H1 (cell line): ENCODE results near the gene FKBP1A. TPM values are rescaled to one million over a fixed set of nuclear protein-coding genes. Genes with fewer than 3 reads are reported as not detected.

Source experiments
- CTCF ChIA-PET: fragments of 300-600 bp; sonication (Branson Sonifier 250); formaldehyde crosslinking; loops from one replicate; lab custom pipeline; 2021; ENCODE audit not compliant: partially characterized antibody; lab: Charles Lee
- POLR2A ChIA-PET: fragments of 300-600 bp; sonication (Branson Sonifier 250); formaldehyde crosslinking; loops from one replicate; lab custom pipeline; 2021; ENCODE audit warnings: inconsistent platforms; ENCODE audit not compliant: partially characterized antibody; lab: Charles Lee
- DNase-seq, 2 experiments: peaks; one replicate each; pipeline versions ENCODE4 v3.0.0 to v3.0.0-alpha.2; 2010 to 2022; ENCODE audit warnings: low spot score in 2 of 2, low read depth in 1 of 2, mixed read lengths in 1 of 2
- FAIRE-seq: peaks from 2 replicates; lab custom pipeline; 2011; peaks lifted over from hg19 to GRCh38; lab: Jason Lieb, UNC
- H2AFZ ChIP-seq: 2 replicates; pipeline ENCODE4 v1.8.1; 2012; ENCODE audit warnings: low read length, inconsistent platforms
- H2AK5ac ChIP-seq: 2 replicates; pipeline ENCODE4 v1.6.1; 2013; ENCODE audit warnings: low read depth, low read length
- H2BK120ac ChIP-seq: replicated peaks from 2 replicates; pipeline ENCODE3; 2013; ENCODE audit warnings: low read depth, low read length, inconsistent platforms
- H2BK12ac ChIP-seq: 2 replicates; pipeline ENCODE4 v1.6.1; 2013; ENCODE audit warnings: low read depth, low read length
- H2BK15ac ChIP-seq: 2 replicates; pipeline ENCODE4 v1.6.1; 2013; ENCODE audit warnings: low read length
- H2BK20ac ChIP-seq: 2 replicates; pipeline ENCODE4 v1.6.1; 2013; ENCODE audit warnings: low read length
- H2BK5ac ChIP-seq: 2 replicates; pipeline ENCODE4 v1.6.1; 2013; ENCODE audit warnings: low read depth, low read length
- H3K14ac ChIP-seq: 2 replicates; pipeline ENCODE4 v1.6.1; 2013; ENCODE audit warnings: inconsistent platforms; ENCODE audit not compliant: insufficient read length
- H3K18ac ChIP-seq: 2 replicates; pipeline ENCODE4 v1.6.1; 2013; ENCODE audit warnings: low read length; ENCODE audit errors: extremely low read depth
- H3K23ac ChIP-seq: 2 replicates; pipeline ENCODE4 v1.6.1; 2013; ENCODE audit warnings: inconsistent platforms; ENCODE audit not compliant: insufficient read length
- H3K23me2 ChIP-seq: 2 replicates; pipeline ENCODE4 v1.6.1; 2013; ENCODE audit warnings: low read depth, low read length
- H3K27ac ChIP-seq: 2 replicates; pipeline ENCODE4 v1.6.1; 2011; ENCODE audit warnings: low read depth, low read length, inconsistent platforms
- H3K27me3 ChIP-seq, 4 experiments: replicated peaks in 1 of 4; 1 replicate in 1 of 4; 2 replicates in 3 of 4; pipeline versions ENCODE4 v1.6.1 to v1.8.1; 2011 to 2013; ENCODE audit warnings: low read length in 3 of 4, mild to moderate bottlenecking in 3 of 4, inconsistent platforms in 2 of 4, mixed read lengths in 2 of 4, moderate library complexity in 1 of 4; ENCODE audit not compliant: control insufficient read depth in 3 of 4, insufficient read depth in 3 of 4; ENCODE audit errors: extremely low read depth in 1 of 4
- H3K36me3 ChIP-seq, 4 experiments: 2 replicates each; pipeline versions ENCODE4 v1.6.1 to v1.8.1; 2011 to 2013; ENCODE audit warnings: mild to moderate bottlenecking in 4 of 4, low read length in 3 of 4, moderate library complexity in 2 of 4, control low read depth in 1 of 4, inconsistent platforms in 1 of 4; ENCODE audit not compliant: insufficient read depth in 4 of 4, control insufficient read depth in 2 of 4
- H3K4ac ChIP-seq: replicated peaks from 2 replicates; pipeline ENCODE3; 2013; ENCODE audit warnings: low read length, low read depth, mixed read lengths, inconsistent platforms; ENCODE audit not compliant: insufficient read length
- H3K4me1 ChIP-seq, 4 experiments: replicated peaks in 1 of 4; 1 replicate in 1 of 4; 2 replicates in 3 of 4; pipeline versions ENCODE4 v1.6.1 to v1.8.1; 2011 to 2013; ENCODE audit warnings: low read length in 3 of 4, inconsistent platforms in 2 of 4, mixed read lengths in 1 of 4; ENCODE audit not compliant: insufficient read depth in 4 of 4, control insufficient read depth in 3 of 4
- H3K4me2 ChIP-seq, 2 experiments: 2 replicates each; pipeline versions ENCODE4 v1.6.1 to v1.8.1; 2011 to 2013; ENCODE audit warnings: low read depth in 2 of 2, low read length in 2 of 2, control low read depth in 1 of 2, inconsistent platforms in 1 of 2, mild to moderate bottlenecking in 1 of 2; ENCODE audit not compliant: insufficient read depth in 1 of 2
- H3K4me3 ChIP-seq, 4 experiments: fragments of 200-600, 300-600 bp in 1 of 4; sonication (generic), shearing (Covaris generic), sonication (Bioruptor Twin) in 1 of 4; 2 replicates each; pipeline versions ENCODE4 v1.5.1 to v1.8.1; 2011 to 2016; ENCODE audit warnings: low read length in 4 of 4, low read depth in 3 of 4, control low read depth in 2 of 4, inconsistent platforms in 2 of 4, mild to moderate bottlenecking in 2 of 4, mixed read lengths in 1 of 4, moderate library complexity in 1 of 4; ENCODE audit not compliant: insufficient read depth in 2 of 4; ENCODE audit errors: extremely low read depth in 1 of 4
- H3K56ac ChIP-seq: replicated peaks from 2 replicates; pipeline ENCODE3; 2013; ENCODE audit warnings: low read depth, mild to moderate bottlenecking, mixed read lengths, low read length, inconsistent platforms; ENCODE audit not compliant: insufficient read length
- H3K79me1 ChIP-seq: 2 replicates; pipeline ENCODE4 v1.6.1; 2013; ENCODE audit warnings: low read depth, low read length, control low read depth
- H3K79me2 ChIP-seq, 2 experiments: 2 replicates each; pipeline versions ENCODE4 v1.6.1 to v1.8.1; 2012 to 2013; ENCODE audit warnings: low read length in 2 of 2, mild to moderate bottlenecking in 2 of 2, inconsistent platforms in 1 of 2; ENCODE audit not compliant: insufficient read depth in 2 of 2, control insufficient read depth in 1 of 2
- H3K9ac ChIP-seq, 4 experiments: replicated peaks in 1 of 4; 1 replicate in 1 of 4; 2 replicates in 3 of 4; pipeline versions ENCODE4 v1.6.1 to v1.8.1; 2011 to 2013; ENCODE audit warnings: low read depth in 3 of 4, low read length in 3 of 4, control low read depth in 2 of 4, mild to moderate bottlenecking in 2 of 4, moderate library complexity in 2 of 4, inconsistent platforms in 1 of 4; ENCODE audit errors: extremely low read depth in 1 of 4
- H3K9me3 ChIP-seq, 2 experiments: 2 replicates each; pipeline versions ENCODE4 v1.6.1 to v1.8.1; 2012 to 2013; ENCODE audit warnings: mild to moderate bottlenecking in 2 of 2, moderate library complexity in 2 of 2, control low read depth in 1 of 2, inconsistent platforms in 1 of 2, low read depth in 1 of 2, low read length in 1 of 2, mixed read lengths in 1 of 2; ENCODE audit not compliant: insufficient read depth in 2 of 2
- H4K20me1 ChIP-seq, 2 experiments: replicated peaks in 1 of 2; 2 replicates each; pipeline versions ENCODE3 to v1.8.1; 2011 to 2013; ENCODE audit warnings: inconsistent platforms in 2 of 2, low read length in 2 of 2, mild to moderate bottlenecking in 1 of 2; ENCODE audit not compliant: insufficient read depth in 2 of 2, control insufficient read depth in 1 of 2
- H4K5ac ChIP-seq: 2 replicates; pipeline ENCODE4 v1.6.1; 2013; ENCODE audit warnings: low read length, low read depth, mixed read lengths, inconsistent platforms; ENCODE audit not compliant: insufficient read length
- H4K8ac ChIP-seq: 2 replicates; pipeline ENCODE4 v1.8.0; 2013; ENCODE audit warnings: mild to moderate bottlenecking, moderate library complexity, low read length, inconsistent platforms; ENCODE audit not compliant: insufficient read depth; ENCODE audit errors: extremely low read depth
- H4K91ac ChIP-seq: replicated peaks from 2 replicates; pipeline ENCODE3; 2013; ENCODE audit warnings: low read length, mixed read lengths, inconsistent platforms; ENCODE audit not compliant: insufficient read length
- CBX5 ChIP-seq: fragments of 300-800, 300-1000 bp; sonication (generic); IDR thresholded peaks from 2 replicates; pipeline ENCODE4 v1.7.1; 2016; ENCODE audit warnings: antibody characterized with exemption, low read length, low read depth
- WGBS, 2 experiments: shearing (Covaris generic) in 1 of 2; methylation state at CpG; one replicate each; pipeline versions ENCODE4 v1.1.6 to v1.1.7; 2013 to 2015; ENCODE audit warnings: low lambda C conversion rate in 2 of 2, mixed read lengths in 2 of 2, inconsistent platforms in 1 of 2, low coverage in 1 of 2, missing lambda C conversion rate in 1 of 2; ENCODE audit not compliant: insufficient replicate concordance in 2 of 2, insufficient coverage in 1 of 2, insufficient read length in 1 of 2; ENCODE audit errors: extremely low coverage in 1 of 2, missing lambda C conversion rate in 1 of 2; 5-methylcytosine and 5-hydroxymethylcytosine counted together
- polyA plus RNA-seq, 7 experiments: library from polyadenylated mRNA; depleted of rRNA in 3 of 7; stranded (reverse) in 5 of 7; unstranded in 2 of 7; fragments of >200 nt in 5 of 7; fragments of 200-250 nt in 2 of 7; gene quantifications; 1 replicate in 5 of 7; 2 replicates in 1 of 7; 4 replicates in 1 of 7; pipeline versions ENCODE4 v1.2.1 to v1.2.3, GENCODE V29; 2011 to 2013; ENCODE audit warnings: missing spikeins in 2 of 7, mixed read lengths in 2 of 7
- total RNA-seq: library from RNA; stranded (reverse); fragmentation: NEBNext Ultra II Directional; extraction: Animal tissue kit (Norgen Biotek cat#: 25700); gene quantifications from 2 replicates; pipeline ENCODE4 v1.2.1, GENCODE V29; 2021

Gene FKBP1A
- total and polyA plus RNA-seq, 2 of the 8 experiments (the other 6 are each of a cell fraction or from before 2014, with no cell fraction given) = 250 to 685 TPM

DNA sequence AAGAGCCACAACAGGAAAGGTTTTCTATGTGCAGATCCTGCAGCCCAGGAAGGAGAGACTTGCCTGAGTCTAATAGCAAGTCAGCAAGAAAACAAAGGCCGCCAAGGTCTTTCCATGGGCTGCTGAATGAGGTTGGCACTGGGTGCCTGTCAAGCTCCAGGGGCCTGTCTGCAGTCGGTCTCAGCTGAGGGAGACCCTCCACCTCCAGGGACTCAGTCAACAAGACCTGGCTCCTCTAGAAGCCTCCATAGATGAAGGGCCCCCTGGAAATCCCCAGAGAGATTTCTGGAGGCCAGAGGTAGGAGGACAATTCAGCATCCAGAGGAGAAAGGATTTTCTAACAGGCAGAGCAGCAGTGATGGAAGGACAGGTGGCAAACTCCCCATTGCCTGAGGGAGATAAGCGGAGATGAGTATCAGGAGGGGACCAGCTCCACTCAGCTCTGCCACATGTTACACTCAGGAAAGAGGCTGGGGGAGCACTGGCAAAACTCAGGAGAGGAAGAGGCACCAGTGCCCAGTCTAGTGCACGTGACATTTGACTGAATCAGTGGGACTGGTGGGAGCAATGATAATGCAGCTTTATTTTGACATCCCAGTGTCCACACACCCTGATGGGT is 33.5 kb upstream of the FKBP1A start:
- H3K27ac ChIP-seq = peak overlapping the region; percentile 28; the same call in 1 of the 2 replicates
- no peak overlapping the region; the same call in 1 of the 2 replicates for H2BK12ac ChIP-seq
- H2AK5ac ChIP-seq = peak overlapping the region; percentile 4; the same call in 1 of the 2 replicates
- no peak overlapping the region for H2AFZ ChIP-seq
- no peak overlapping the region for H3K4me2 ChIP-seq
- H3K23me2 ChIP-seq = no peaks in the 10 kb centered on the region
- no peaks in the 10 kb centered on the region; a peak in 1 of 4 replicates for H3K9me3 ChIP-seq
- peak overlapping the region; percentile 80 for H3K18ac ChIP-seq
- H4K5ac ChIP-seq = peak overlapping the region; percentile 53
- no peak for DNase-seq
- POLR2A ChIA-PET = interaction anchor here (0.8 to 3.4 kb wide), 2 partner anchors 10 to 26 kb away, joined by 3 to 13 read pairs; no protein-coding TSS in a partner anchor
- CTCF ChIA-PET = interaction anchor here (0.7 to 9.0 kb wide), 9 partner anchors 11 to 662 kb away, joined by 3 to 139 read pairs (median 4); partner anchors contain the start of gene FKBP1A
- FAIRE-seq = no peak
- no peaks in the 10 kb centered on the region for H3K27me3 ChIP-seq
- H4K91ac ChIP-seq = peak overlapping the region; percentile 94
- H3K23ac ChIP-seq = no peak overlapping the region
- no peaks in the 10 kb centered on the region for H3K79me1 ChIP-seq
- H3K4me3 ChIP-seq = no peak overlapping the region
- H3K4me1 ChIP-seq = peaks cover 7 to 21% (median 12%) of the 10 kb centered on the region in 4 experiments; a peak in 6 of 7 replicates
- no peak overlapping the region for H2BK15ac ChIP-seq
- no peak overlapping the region for H4K8ac ChIP-seq
- peak overlapping the region; percentile 95 for H3K4ac ChIP-seq
- H3K14ac ChIP-seq = no peak overlapping the region
- peak overlapping the region; percentile 17 for H3K56ac ChIP-seq
- H2BK5ac ChIP-seq = peak overlapping the region; percentile 76; the same call in 1 of the 2 replicates
- peak overlapping the region; percentile 91 for H2BK120ac ChIP-seq
- no peak overlapping the region for H3K9ac ChIP-seq
- peak overlapping the region; percentile 62; the same call in 1 of the 2 replicates for H2BK20ac ChIP-seq
- whole genome bisulfite sequencing, 2 experiments = 60% methylated on average over 4 of the region's 4 CpGs; no CpG with 5 or more reads in 1 of the 2 experiments
- H3K36me3 ChIP-seq = no peaks in the 10 kb centered on the region
- no peaks in the 10 kb centered on the region for H4K20me1 ChIP-seq
- H3K79me2 ChIP-seq = no peaks in the 10 kb centered on the region
- TF ChIP-seq CBX5 = no peak
